GM18508 (cell line): ENCODE results near the gene OGFRL1.

Source experiments
- ATAC-seq: cut with Tn5 transposase; IDR thresholded peaks from one replicate; pipeline ENCODE4 v1.9.1; 2021; ENCODE audit warnings: moderate number of reproducible peaks; ENCODE audit not compliant: insufficient read depth, unreplicated experiment

OGFRL1 gene

DNA sequence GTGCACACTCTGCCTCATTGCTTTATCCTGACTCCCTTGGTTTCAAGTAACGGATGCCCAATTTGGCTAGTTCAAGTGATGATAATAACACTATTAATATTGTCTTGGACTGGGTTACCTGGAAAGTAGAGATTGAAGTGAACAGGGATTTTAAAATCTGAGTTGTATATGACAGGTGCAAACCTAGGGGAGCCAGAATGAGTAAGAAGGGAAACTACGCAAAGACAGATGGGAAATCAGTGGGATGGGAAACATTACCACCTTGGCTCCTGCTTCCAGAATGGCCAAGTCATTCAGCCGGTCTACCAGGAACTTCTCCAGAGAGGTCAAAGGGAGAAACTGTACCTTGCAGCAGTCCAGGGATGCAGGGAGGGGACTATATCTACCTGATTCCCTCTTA, 41.9 kb downstream of the OGFRL1 start:
- no peak for ATAC-seq

DNA sequence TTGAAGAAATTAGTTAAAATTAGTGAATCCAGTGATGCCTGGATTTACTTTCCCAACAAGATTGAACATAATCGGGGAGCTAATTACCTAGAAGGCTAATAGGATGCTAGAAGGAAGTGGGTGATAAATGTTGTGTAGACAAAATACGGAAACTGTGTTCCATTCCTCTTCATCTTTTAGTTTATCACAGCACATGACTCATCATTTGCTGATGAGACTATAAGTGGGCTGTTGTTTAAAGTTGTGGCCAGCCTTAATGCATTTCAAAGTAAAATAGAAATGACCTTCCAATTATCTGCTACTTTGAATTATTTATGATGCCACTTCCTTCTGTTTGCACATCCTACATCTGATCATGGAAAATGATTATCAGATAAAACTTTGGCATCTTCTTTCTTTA, 43.4 kb downstream of the OGFRL1 start:
- no peak for ATAC-seq

DNA sequence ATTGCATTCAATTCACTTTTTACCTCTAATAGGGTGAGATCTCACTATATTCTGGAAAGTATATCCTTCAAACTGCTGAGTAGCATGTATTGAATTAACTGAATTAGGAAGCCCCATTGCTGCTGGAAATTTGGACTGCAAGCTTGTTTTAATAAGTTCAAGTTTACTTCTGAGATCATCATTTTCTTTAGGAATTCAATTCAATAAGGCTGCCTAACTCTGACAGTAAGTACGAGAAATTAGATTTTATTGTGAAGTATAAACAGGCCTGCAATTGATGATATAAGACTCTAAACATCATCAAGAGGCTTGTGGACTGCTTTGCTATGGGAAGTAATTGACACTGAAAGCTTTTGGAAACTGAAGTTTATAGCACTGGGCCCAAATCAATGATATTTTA, 44.4 kb downstream of the OGFRL1 start:
- ATAC-seq = no peak

DNA sequence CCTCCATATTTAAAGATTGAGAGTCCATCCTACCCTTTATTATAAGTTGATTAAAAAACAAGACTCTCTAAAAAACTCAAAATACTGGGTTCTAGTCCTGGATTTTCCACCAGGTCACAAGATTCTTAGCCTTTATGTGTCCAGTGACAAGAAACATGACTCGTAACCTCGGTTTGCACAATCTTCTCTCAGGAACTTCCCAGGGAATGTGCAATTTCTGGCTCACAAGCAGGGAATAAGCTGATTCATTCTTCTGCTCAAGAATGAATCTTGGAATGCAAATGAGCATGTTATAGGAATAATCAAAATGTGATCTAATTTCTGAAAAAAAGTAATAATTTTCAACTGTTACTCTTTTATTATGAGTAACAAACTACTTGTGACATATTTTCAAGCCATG, 45.1 kb downstream of the OGFRL1 start:
- ATAC-seq = no peak

DNA sequence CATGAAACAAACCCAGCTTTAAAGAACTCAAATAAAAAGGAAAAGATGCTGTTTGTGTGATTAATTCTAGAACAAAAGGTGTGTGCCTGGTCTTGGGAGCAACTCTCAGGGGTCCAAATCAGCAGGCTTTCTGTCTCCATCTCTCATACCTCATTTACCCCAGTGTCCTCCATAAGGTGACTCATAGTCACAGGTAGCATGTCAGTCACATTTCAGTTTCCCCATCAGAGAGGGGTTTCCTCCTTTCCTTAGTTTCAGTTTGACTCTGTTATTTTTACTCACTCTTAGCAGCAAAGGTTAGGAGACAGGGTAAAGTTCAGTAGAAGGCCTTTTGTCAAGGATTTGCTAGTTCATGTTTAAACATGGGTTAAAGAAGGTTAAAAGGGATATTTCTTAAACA, 46.2 kb downstream of the OGFRL1 start:
- no peak for ATAC-seq

DNA sequence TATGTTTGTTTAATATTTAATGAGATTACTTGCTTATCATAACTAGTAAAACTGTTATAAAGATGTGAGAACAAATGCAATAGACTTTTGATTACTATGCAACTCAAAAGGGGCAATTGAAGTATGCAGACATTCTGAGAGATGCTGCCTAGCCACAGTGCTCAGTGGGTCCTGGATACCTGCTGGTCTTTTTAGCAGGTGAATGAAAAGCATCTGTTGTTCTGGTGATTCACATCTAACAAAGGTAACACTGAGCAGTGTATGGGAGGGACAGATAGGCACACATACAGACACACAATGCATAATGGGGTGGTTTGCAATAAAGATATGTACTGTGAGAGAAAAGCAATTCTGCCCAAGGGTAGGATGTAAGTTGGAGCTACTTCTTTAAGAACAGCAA, 46.9 kb downstream of the OGFRL1 start:
- ATAC-seq = no peak

DNA sequence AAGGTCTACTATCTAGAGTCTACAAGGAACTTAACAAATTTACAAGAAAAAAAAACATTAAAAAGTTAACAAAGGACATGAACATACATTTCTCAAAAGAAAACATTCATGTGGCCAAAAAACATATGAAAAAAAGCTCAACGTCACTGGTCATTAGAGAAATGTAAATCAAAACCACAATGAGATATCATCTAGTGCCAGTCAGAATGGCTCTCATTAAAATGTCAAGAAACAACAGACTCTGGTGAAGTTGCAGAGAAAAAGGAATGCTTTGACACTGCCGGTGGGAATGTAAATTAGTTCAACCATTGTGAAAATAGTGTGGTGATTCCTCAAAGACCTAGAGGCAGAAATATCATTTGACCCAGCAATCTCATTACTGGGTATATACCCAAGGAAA, 48.3 kb downstream of the OGFRL1 start:
- ATAC-seq = no peak

DNA sequence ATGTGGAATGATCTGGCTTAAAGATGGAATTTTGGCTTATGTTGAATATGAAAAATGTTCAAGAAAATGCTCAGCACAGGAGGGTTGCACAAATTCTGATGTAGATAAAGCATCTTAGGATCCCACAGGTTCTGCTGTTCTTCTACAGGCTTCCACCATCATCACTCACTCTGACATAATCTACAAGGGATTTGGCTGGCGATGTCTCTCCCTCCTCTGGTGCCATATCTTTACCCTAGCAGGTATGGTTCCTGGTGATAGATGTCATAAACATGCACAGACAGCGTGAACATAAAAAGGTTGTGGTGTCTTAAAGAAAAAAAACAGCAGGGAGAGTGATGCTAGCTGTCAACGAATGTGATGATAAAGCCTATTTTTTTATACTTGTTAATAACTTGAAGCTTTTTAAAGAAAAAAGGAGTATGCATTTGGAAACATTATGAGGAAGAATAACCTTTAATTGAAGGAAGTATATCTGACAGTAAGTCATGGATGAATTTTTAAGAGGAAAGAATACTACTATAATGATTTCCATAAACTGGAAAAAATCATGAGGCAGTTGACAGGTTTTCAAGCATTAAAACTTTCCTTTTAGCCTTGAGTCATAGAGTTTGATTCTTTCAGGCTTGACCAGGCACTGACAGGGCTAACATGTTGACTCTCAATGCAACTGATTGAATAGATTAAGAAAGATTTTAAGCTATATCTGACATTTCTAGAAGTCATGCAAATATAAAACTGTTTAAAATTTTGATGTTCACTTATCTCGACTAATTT, 50.1 kb downstream of the OGFRL1 start:
- ATAC-seq = no peak

DNA sequence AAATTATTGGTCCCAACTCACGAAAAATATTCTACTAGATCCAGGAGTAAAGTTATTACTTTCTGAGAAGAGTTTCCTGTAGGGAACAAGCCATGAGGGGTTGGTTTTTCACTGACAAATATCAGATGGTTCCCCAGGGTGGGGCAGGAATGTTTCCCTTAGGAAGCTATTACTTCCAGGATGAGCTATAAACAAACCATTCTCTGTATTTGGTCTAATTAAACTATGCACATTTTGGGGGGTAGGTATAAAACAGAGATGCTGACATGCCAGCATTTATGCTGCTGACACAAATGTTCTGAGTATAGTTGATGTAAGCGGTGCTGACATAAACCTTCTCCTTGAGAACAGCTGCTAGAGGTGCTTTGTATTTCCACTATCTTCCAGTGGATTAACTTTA, 54.2 kb downstream of the OGFRL1 start:
- ATAC-seq = no peak

DNA sequence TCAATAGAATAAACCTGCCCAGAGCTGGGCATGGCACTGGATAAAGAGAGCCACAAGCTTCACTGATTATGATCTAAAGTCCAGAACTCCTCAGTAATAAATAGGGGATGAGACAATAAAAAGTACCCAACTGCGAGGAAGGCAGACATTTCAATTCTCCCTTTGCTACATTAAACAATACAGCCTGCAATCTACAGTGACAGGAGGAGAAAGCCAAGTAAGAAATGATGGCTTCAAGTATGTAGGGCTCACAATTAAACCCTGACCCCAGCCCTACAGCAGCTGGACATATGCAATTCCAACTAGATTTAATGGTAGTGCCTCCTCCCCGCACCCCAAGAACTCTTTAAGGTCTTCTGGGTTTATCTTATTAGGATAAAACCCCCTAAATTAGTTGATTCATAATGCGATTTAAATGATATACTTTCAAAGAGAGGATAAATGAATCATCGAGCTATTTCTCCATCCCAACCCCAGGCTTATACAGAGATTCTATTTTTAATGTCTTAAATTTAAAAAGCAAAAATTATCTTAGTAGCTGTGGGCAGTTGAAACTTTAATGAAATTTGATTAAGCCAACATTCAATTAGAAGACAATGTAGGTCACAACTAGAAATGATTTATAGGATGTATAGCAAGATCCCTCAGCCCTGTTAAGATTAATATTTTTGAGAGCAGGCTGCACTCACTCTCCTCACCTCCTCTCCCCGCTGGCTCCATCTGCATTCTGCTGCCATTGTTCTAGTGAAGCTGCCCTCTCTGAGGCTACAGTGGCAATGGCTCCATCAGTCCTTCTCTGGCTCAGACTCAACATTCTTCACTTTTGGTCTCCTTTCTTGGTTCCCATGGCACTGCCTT, 57.1 kb downstream of the OGFRL1 start:
- no peak for ATAC-seq

DNA sequence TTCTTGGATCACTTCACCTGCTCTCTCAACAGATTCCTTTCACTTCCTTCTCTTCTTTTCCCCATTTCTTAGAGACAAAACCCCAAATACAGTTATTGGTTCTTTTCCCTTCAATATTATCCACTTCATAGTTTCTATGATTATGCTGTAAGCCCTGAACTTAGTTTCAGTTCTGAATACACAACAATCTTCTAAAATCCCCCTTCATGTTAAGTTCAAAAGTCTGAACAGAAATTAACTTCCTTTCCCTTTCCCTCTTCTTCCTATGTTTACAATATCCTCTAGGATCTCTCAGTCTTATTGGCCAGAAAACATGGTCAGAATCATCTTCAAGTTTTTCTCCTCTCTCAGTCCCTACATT, 57.7 kb downstream of the OGFRL1 start:
- ATAC-seq = no peak

DNA sequence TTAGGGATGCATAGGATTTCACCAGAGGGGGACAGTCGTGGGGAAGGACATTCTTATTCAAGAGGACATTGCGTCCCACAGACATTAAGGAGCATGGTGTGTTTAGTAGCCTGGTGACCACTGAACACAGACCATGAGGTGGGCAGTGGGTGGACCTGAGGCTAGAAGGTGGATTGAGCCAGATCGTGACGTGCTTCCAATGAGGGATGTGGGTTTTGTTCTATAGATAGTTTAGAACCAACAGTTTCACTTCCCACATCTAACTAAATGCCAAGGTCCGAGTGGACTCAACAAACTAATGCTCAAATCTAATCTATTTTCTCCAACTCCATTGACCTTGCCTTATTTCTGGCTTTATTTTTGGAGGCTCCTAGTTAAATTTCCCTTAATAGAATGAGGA, 58.5 kb downstream of the OGFRL1 start:
- ATAC-seq = no peak

DNA sequence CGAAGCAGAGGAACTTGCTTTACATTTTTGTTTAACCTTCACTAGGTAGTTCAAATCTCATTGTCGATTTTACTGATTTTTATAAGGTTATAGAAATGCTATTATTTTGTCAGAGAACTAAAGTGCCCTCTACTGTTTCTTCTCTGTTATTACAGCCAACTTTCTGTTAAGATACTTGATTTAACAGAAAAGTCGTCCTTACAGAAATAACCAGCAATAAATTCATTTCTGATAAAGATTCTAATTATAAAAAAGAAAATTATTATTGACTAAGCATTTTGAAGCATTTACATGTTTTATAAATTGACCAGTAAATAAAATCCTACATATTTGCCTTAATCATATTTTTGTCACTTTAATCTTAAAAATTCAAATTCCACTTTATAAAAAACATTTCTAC, 60.8 kb downstream of the OGFRL1 start:
- ATAC-seq = no peak

DNA sequence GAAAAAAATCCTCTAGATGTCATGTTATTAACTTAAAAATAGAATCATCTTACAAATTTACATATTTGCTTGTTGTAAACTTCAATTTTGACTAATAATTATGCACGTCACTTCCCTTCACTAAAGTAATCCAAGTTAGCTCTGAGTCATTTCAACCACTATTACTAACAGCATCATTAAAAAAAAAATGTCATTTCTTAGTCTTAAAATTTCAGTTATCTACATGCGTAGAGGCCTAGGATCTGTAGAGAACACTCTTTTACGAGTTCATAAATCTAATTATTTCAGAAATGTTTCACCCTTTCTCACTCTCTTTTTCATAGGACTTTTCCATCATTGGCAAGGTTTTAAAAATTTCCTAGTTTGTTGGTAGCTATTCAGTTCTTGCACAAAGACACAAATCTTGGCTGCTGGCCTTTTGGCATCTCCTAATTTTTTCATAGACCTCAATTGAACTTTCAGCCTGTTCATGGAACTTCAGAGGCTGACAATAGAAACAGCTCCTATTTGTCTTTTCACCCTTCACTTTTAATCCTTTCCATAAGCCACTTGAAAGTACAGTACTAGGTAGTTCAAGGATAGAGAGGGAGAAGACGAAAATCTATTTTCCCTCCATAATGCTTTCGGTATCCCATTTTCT, 61.5 kb downstream of the OGFRL1 start:
- ATAC-seq = no peak

DNA sequence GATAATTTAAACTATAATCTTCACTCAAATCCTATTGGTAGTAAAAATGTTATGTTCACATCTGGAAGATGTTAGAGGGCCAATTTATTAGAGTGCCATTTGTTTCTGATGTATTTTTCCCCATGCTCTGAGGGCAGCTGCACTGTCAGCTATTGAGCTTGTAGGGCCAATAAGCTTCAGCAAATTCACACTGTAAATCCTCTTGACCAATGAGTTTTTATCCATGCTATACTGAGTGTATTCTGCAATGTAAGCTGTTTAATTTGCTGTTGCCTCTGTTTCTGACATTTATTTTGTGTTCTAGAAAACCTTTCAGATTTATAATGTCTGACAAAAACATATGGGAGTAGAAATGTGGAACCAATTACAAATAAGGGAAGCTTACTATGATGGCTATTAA, 62.6 kb downstream of the OGFRL1 start:
- ATAC-seq = no peak
